ENCODE data around the gene RAB6B. TPM values are rescaled to one million over a fixed set of nuclear protein-coding genes. Genes with fewer than 3 reads are reported as not detected.
A peak's percentile ranks its signal among the peaks of the same experiment; 100 is the strongest.

Gene RAB6B
- total and polyA plus RNA-seq, 2 of the 8 experiments (the other 6 are each of a cell fraction or from before 2014, with no cell fraction given): 7.9 to 15.6 TPM

DNA sequence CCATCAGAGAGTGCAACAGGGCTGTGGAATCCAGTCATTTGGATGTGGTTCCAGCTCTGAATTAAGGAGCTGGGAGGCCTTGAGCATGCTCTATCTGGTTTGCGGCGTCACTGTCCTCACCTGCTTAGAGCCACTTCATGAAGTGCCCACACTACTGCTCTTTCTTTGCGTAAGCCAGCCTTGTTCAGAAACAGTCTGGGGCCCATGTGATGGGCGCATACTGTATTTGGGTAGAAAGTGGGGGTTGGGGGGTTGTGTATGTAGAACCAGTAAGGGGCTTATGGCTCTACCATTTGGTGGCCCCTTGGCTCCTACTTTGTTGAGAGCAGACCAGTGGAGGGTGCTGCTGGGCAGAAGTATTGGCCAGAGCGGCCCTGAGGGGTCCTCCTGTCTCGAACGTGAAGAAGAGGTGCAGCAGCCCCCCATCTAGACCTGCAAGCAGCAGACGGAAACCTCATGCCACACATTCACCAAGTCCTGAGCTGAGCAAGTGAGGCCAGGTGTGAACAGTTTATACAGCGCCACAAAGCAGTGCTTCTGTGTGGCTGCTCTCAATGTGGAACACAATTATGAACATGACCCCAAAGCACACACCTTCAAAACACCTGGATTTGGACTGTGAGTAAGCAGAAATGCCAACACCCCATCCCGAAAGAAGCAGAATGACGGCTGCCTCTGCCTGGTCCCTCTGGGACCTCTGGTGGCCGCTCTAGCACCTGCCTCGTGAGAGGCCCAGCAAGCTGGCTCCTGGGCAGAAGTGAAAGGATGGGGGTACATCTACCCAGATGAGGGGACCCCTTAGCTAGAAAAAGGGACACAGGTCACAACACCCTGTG lies 63.5 kb downstream of the RAB6B start (continued):
- TF ChIP-seq CBX5 (IDR thresholded peaks at IDR 0.05; ENCODE audit: low read depth, low read length): no peak
- TF ChIP-seq RAD21 (IDR thresholded peaks at IDR 0.05 in 1 of 2, conservative IDR thresholded peaks at IDR 0.05 in 1 of 2; ENCODE audit: low read depth in 2 of 2, low read length in 2 of 2): peak; percentile 51 to 67

Data from H1 (cell line).